Cortex of kidney (tissue), 1 donor: ENCODE results near the gene NPAS2.

Source experiments
- DNase-seq: peaks from one replicate; lab custom pipeline; 2025; lab: John Stamatoyannopoulos, UW

The NPAS2 gene

DNA sequence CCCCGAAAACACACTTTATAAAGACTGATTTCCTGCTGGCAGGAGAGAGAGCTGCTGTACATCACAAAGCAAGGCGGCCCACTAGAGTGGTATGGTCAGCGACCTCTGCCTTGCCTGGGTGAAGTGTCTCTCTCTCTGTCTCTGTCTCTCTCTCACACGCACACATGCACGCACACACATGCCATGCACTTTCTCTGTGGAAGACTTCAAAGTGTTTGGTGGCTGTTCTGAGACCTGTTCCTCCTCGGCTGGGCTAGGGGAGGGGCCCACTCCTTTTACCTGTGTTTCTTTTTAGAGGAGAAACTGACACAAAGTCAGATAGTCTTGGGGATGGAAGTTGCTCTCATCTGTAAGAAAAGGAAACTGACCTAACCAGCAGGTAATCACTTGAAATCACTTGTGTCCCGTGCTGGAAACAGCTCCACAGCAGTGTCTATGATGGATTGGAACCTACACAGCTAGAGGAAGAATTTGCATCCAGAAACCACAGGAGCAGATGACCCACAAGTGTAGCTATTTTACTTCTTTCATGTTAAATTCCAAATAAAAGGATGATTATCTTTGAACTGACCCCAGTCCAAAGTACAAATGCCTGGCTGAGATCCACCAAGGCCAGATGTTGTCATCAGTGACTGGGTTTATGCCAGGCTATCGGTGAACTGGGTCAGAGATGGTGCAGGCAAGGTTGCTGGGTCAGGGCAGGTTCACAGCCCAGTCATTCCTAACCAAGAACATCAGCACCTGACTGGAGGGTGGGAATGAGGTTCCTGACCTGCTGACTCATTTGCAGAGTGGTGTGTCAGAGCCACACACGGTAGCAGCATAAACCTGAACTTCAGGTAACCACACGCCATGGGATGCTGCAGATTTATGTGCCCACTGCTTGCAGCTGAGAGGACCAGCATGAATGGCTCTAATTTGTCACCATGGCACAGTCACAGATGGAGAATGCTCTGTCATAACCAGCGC, 63.0 kb downstream of the NPAS2 start:
- DNase-seq: no peak

DNA sequence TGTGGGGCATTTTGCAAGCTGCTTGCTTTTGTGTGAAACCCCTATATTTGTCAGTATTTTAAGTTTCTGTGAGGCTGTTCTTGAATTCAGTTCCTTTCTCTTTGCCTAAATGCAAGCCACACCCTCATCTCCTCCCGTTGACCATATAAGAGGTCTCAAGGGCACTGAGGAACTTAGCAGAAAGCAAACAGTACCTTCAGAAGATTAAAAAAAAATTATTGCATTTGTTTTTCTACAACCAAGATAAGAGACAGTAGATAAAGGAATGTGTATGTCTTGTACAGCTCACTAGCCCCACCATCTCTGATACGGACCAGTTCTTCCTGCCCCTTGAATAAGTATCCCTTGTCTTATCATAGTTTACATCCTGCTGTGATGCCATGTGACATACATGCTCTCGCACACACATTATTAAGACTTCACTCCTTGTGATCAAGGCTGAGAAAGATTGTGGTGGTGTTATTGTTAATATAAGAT, 64.2 kb downstream of the NPAS2 start:
- no peak for DNase-seq

- no peak for DNase-seq
These were observed 66.1 kb downstream of the NPAS2 start for GRCh38 chr2:100886085-100886484.

DNA sequence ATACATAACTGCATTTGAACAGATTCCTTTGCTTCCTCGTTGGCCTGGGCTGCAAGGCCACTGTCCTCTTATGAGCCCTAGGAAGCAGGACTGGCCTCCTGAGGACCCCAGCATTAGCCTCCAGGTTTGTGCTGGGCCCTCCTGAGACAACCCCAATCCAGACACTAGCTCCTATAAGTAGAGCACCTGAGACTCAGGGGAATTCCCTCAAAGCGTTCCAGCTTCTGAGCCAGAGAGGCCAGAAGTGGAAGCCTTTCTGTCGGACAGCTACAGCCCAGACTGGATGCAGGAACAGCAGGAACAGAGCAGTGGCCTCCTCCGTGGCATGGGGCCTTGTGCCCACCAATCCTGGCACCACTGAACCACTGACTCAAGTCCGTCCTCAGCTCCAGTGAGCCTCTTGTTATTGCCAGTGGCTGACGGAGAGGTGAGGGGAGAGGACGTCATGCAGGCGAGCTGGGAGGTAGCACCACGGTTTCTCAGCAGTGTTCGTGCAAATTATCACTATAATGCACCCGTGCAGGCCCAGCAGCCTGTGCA, 67.2 kb downstream of the NPAS2 start:
- DNase-seq: no peak

- no peak for DNase-seq
These were observed 68.0 kb downstream of the NPAS2 start for GRCh38 chr2:100887713-100888495.

- no peak for DNase-seq
These were observed 68.7 kb downstream of the NPAS2 start for GRCh38 chr2:100888601-100889000.

- DNase-seq: no peak
These were observed 69.3 kb downstream of the NPAS2 start for GRCh38 chr2:100889286-100889685.

DNA sequence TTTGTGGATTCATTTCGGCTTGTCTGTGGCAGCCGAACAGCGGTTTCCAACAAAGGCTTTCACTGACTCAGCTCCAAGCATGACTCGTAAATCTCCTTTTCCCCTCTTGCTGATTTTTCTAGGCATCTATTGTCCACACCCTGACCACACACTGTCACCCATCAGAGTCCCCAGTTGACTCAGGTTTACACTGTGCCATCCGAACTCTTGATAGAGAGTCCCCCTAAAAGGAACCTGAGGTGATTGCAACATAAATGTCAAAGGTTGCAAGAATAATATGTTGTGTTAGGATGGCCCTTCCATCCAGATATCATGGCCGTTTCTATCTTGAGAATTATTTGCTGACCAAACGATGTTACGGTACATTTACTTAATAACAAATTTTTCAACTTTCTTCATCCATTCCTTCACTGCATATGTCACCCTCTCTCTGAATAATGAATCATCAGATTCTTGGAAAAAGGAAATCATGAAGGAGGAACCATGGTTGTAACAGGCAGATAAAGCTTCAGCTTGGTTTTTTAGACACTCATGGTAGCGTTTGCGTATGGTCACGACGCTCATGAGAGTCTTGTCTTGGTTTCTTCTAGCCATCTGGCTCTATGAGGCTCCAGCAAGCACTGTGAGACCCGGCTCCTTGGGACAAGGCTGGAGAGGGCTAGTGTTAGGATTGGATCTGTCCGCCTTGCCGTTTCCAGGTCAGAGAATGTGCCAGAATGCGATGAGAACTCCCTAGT, 72.1 kb downstream of the NPAS2 start:
- DNase-seq: no peak

DNA sequence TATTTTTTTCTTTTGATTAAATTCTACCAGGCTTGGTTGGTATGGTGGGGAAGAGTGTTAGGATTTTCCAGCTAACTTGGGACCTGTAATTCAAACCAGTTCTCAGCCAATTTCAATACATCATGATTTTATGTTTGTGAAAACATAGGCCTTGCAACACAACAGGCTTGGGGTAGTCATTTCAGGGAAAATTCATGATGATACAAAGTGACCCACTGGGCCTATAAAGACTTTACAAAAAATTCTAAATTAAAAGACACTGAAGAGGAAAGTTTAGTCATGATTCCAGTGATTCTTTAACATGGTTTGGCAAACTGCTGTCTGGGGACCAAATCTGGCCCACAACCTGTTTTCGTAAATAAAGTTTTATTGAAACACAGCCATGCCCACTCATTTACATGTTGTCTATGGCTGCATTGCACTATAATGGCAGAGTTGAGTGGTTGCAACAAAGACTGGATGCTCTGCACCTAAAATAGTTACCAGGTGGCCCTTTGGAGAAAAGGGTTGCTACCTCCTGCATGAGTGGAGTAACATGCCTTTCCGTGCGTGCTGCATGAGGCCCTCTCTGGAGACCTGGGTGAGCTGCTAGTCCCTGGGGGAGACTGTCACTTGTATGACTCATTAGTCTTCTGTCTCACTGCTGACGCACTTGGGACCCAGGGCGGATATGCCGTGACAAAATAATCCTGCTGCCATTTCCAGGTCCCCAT, 73.6 kb downstream of the NPAS2 start:
- DNase-seq: no peak

DNA sequence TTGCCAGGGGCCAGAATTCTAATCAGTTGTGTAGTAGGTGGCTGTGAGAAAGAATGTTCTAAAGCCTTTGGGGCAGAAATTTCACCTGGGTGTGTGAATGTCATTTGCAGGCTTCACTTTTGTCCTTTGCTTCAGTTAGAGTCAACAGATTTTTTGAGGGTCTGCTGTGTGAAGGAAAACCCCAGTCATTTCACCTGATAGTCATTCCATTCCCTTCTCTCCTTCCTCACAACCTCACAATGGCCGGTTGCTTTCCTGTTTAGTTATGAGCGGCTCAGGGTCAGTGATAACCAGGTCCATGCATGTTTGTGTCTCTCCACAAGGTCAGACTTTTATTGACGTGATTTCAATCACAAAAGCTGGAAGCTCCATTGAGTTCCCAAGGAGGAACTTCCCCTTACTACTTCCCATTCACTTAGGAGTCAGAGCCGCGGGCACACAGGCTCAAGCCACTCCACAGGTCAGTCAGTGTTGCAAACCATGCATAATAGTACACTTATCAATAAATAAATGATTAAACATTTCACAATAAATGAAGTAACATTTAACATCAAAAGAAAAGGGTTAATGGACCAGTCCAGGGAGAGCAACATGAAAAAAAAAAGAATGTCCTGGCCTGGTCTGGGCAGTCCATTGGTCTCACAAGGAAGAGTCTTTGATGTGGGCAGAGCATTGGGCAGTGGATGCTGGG, 74.3 kb downstream of the NPAS2 start:
- no peak for DNase-seq

GRCh38 chr2:100894796-100895156, 74.8 kb downstream of the NPAS2 start:
- DNase-seq: no peak

DNA sequence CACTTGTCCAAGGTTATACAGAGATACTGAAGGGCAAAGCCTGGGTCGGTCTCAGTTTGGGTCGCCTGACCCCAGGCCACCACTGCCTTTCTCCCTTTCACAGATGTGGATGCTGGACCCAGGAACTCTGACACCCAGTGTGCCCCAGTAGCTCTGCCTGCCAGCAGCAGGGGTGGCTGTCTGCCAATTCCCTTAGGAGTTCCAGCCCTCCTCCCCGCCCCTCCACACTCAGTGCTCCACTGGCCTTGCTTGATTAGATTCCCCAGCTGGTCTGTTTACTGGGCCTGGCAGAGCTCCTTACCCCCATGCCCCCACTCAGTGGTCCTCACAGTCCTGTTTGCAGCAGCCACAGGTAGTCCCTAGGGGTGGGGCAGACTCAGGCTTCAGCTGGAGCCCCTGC, 75.5 kb downstream of the NPAS2 start:
- DNase-seq: no peak

GRCh38 chr2:100895934-100896685, 76.2 kb downstream of the NPAS2 start:
- DNase-seq: no peak

DNA sequence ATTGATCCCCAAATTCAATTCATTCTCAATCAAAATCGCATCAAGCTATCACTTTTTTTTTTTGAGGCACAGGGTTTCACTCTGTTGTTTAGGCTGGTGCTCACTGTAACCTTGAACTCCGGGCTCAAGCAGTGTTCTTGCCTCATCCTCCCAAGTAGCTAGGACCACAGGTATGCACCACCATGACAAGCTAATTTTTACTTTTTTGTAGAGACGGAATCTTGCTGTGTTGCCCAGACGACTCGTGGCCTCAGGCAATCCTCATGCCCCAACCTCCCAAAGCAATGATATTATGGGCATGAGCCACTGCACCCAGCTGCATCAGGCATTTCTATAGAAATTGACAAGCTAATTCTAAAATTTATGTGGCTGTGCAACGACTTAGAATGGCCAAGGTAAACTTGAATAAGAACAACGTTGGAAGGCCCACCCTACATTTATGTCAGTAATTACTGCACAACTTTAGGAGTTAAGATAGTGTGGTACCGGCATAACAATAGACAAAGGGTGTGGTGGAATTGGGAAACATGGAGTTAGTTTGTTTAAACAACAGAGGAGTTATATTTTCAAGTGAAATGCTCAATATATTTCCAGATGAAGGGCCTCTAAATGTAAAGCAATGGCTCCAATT, 78.2 kb downstream of the NPAS2 start:
- no peak for DNase-seq

- DNase-seq: no peak
These were observed 80.3 kb downstream of the NPAS2 start for GRCh38 chr2:100900156-100900795.

GRCh38 chr2:100902817-100903405, 83.0 kb downstream of the NPAS2 start:
- no peak for DNase-seq

DNA sequence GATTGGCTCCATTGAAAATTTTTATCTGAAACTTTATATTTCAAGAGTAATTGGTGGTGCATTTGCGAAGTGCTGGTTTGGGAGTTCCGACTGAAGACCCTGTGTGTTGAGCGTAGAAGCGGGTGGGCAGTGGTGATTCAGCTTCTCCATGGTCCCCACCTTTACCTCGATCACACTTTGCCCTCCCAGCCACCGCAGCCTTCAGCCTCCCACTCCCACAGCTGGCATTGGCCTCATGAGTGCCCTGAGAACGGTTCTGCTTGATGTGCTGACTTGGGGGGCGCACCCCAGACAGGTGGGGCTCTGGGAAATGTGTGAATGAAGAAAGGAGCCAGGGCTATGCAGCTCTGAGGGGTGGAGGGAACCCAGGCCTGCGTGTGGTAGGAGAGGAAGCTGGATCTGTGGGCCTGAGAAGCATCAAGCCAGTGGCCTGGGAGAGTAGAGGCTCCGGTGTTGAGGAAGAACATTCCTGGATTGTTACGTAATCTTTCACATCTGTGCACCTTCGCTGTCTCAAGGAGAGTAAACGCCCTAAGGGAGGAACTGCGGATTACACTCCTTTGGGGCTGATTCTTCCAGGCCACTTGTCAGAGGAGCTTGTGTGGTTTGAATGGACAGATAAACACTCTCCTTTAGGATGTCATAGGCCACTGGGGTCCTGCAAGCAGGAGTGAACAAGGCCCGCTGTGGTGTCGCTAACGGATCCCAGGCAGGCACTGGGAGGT, 83.8 kb downstream of the NPAS2 start:
- DNase-seq: no peak
